Urinary bladder (tissue), 4 donors: ENCODE data around the gene ABHD12B. TPM values are rescaled to one million over a fixed set of nuclear protein-coding genes. Genes with fewer than 3 reads are reported as not detected.

Experiments
- DNase-seq: peaks from one replicate; pipeline ENCODE4 v3.0.0-alpha.2; 2015; ENCODE audit errors: extremely low spot score
- H3K27ac ChIP-seq: one replicate; pipeline ENCODE4 v1.5.1; 2013; ENCODE audit warnings: low read depth, mild to moderate bottlenecking, moderate library complexity
- H3K36me3 ChIP-seq: one replicate; pipeline ENCODE4 v1.6.1; 2013; ENCODE audit warnings: mild to moderate bottlenecking, moderate library complexity; ENCODE audit not compliant: insufficient read depth
- H3K4me1 ChIP-seq: one replicate; pipeline ENCODE4 v1.6.1; 2013; ENCODE audit warnings: mild to moderate bottlenecking, moderate library complexity; ENCODE audit not compliant: insufficient read depth
- H3K4me3 ChIP-seq: one replicate; pipeline ENCODE4 v1.5.1; 2013; ENCODE audit warnings: low read depth, low read length
- WGBS: extraction: QIAGEN DNeasy Blood & Tissue Kit; methylation state at CpG from one replicate; pipeline ENCODE4 v1.1.7; 2013; 5-methylcytosine and 5-hydroxymethylcytosine counted together
- polyA plus RNA-seq: library from polyadenylated mRNA; stranded (reverse); fragments of 200-250 nt; gene quantifications from one replicate; pipeline ENCODE4 v1.2.3, GENCODE V29; 2013
- total RNA-seq: library from RNA; depleted of rRNA; stranded (reverse); fragments of >200 nt; gene quantifications from one replicate; pipeline ENCODE4 v1.2.3, GENCODE V29; 2014
- donor health status: healthy with polysubstance abuse.
- donor health status: healthy.

Gene ABHD12B
- total and polyA plus RNA-seq, 2 donors: not detected

GRCh38 chr14:50924843-50925242 is 53.0 kb downstream of the ABHD12B start:
- Histone ChIP-seq H3K27ac (no peak overlapping the region), H3K4me3 (no peak overlapping the region), H3K4me1 (no peaks in the 10 kb centered on the region), H3K36me3 (peaks cover 4% of the 10 kb centered on the region)
- WGBS: 87% methylated on average over 4 of the region's 4 CpGs
- DNase-seq: no peak

GRCh38 chr14:50926851-50927386 is 55.1 kb downstream of the ABHD12B start:
- 81% methylated on average over 3 of the region's 3 CpGs for WGBS
- H3K4me3 ChIP-seq: no peak overlapping the region
- no peak overlapping the region for H3K27ac ChIP-seq
- no peak for DNase-seq
- H3K4me1 ChIP-seq: no peaks in the 10 kb centered on the region
- H3K36me3 ChIP-seq: peaks cover 4% of the 10 kb centered on the region

GRCh38 chr14:50928002-50928635 is 56.3 kb downstream of the ABHD12B start:
- 94% methylated on average over 6 of the region's 6 CpGs for WGBS
- no peaks in the 10 kb centered on the region for H3K4me1 ChIP-seq
- DNase-seq: no peak
- no peak overlapping the region for H3K27ac ChIP-seq
- H3K4me3 ChIP-seq: no peak overlapping the region
- H3K36me3 ChIP-seq: peaks cover 4% of the 10 kb centered on the region

- WGBS: 88% methylated on average over 2 of the region's 2 CpGs
- no peak for DNase-seq
- H3K27ac ChIP-seq: no peak overlapping the region
- H3K4me1 ChIP-seq: no peaks in the 10 kb centered on the region
- peaks cover 2% of the 10 kb centered on the region for H3K36me3 ChIP-seq
- no peak overlapping the region for H3K4me3 ChIP-seq
Observed at GRCh38 chr14:50929506-50929905, 57.7 kb downstream of the ABHD12B start.

DNA sequence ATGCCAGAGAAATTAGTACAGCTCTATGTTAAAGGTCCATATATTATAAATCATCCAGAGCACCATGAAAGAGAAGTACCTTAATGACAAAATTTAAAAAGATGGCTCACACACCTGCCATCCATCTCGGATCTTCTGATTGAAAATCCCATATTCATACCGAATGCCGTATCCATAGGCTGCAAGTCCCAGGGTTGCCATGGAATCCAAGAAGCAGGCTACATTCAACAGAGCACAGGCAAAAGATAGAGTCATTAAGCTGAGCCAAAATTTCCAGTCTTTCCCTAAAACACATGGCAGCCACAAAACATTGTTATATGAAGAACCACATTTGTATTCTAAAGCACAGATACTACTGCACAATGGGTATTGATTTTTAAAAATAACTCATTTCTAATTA is 59.7 kb downstream of the ABHD12B start:
- Histone ChIP-seq H3K4me3 (no peak overlapping the region), H3K36me3 (peaks cover 2% of the 10 kb centered on the region), H3K27ac (no peak overlapping the region), H3K4me1 (no peaks in the 10 kb centered on the region)
- WGBS: 95% methylated on average over 3 of the region's 3 CpGs
- no peak for DNase-seq

DNA sequence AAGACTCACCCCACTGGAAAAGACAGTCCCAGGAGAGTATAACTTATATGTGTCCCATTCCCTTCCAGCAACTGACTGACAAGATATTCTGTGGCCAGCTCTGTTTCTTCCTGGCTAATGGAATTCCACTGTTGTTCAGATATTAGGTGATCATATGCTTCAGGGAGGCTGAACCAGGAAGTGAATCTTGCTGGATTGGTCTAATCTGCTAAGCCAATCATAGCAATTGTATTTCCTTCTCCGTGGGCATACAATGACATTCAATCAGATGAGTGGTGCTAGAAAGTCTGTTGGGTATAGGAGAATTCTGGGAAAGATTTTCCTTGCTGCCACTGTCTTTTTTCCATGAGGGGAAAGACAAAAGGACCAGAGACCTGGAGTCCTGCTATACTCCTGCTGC is 60.3 kb downstream of the ABHD12B start:
- no peak overlapping the region for H3K27ac ChIP-seq
- no peak for DNase-seq
- H3K4me3 ChIP-seq: no peak overlapping the region
- 60% methylated on average over 1 of the region's 1 CpG for WGBS
- no peaks in the 10 kb centered on the region for H3K4me1 ChIP-seq
- H3K36me3 ChIP-seq: peaks cover 2% of the 10 kb centered on the region

- H3K4me3 ChIP-seq: no peak overlapping the region
- H3K36me3 ChIP-seq: peaks cover 2% of the 10 kb centered on the region
- no peak for DNase-seq
- 82% methylated on average over 4 of the region's 4 CpGs for WGBS
- H3K27ac ChIP-seq: no peak overlapping the region
- H3K4me1 ChIP-seq: no peaks in the 10 kb centered on the region
Observed at GRCh38 chr14:50932592-50933495, 61.0 kb downstream of the ABHD12B start.

DNA sequence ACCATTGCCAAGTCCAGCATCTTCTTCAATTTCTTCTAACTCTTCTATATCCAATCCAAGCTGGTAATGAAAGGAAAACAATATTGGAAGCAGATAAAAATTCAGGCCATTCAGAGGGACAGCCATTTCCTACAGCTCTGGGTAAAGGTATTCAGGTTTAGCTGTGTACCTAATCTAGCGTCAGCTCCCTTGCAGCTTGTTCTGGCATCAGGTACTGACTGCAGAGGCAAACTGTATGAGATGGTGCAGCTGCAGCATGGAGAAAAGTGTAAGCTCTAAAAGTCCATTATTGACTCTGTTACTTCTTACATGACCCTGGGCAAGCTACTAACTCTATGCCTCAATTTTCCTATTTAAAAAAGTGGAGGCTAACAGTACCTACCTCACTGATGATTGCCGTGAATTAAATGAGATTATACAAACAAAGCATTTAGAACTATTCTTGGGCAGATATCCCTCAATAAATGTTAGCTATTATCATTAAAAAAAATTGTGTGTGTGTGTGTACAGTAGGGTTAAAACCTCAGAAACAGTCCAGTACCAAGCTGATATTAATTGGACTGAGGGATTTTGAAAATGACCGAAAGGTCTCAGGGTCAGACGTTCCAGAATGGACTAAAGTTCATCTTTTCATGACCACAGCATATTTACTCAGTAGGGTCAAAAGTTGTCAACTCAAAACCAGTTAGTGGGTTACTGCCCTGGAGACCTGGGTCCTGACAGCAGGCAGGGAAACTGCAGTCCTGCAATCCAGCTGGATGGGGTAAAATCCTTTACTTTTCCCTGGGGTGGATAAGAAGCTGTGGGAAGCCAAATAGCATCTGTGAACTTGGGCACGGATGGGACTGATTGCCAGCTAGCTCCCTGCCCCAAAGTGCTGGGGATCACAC is 63.5 kb downstream of the ABHD12B start:
- 84% methylated on average over 5 of the region's 5 CpGs for WGBS
- H3K27ac ChIP-seq: no peak overlapping the region
- H3K4me3 ChIP-seq: no peak overlapping the region
- DNase-seq: no peak
- no peaks in the 10 kb centered on the region for H3K36me3 ChIP-seq
- H3K4me1 ChIP-seq: no peaks in the 10 kb centered on the region

DNA sequence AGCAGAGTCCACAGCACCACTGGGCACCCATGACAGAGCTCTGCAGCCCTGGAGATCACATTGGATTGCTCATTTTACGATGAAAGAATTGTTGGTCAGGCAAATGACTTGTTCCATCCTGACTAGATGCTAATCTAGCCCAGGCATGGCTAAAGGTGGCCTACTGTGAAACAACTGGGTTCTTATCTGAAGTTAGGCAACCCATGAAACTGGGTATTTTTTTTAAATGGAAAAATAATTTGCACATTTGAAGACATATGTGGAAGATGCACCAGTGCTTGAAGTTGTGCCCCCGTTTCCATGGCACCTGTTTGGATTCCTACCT is 64.1 kb downstream of the ABHD12B start:
- DNase-seq: no peak
- Histone ChIP-seq H3K4me3 (no peak overlapping the region), H3K36me3 (no peaks in the 10 kb centered on the region), H3K27ac (no peak overlapping the region), H3K4me1 (no peaks in the 10 kb centered on the region)
- WGBS: 79% methylated on average over 2 of the region's 2 CpGs

DNA sequence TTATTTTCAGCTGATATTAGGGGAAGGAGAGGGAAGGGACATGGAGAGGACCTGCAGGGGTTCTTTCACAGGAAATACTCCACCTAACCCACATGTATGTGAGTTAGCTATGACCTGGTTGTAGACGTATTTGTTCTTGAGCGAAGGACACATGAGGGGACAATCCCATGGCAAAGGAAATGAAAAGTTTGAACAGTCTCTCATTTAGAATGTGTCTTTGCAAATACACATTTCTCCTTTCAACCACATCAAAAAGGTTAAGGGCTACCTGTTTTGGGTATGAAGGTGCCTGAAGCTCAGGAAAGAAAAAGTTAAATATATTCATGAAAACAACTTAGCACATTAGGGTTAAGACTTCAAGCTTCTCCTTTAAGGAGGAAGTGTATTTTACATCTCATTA is 65.0 kb downstream of the ABHD12B start:
- H3K27ac ChIP-seq: no peak overlapping the region
- DNase-seq: no peak
- H3K4me3 ChIP-seq: no peak overlapping the region
- WGBS: 72% methylated on average over 2 of the region's 2 CpGs
- H3K4me1 ChIP-seq: no peaks in the 10 kb centered on the region
- no peaks in the 10 kb centered on the region for H3K36me3 ChIP-seq

GRCh38 chr14:50937325-50937724 is 65.5 kb downstream of the ABHD12B start:
- WGBS: 64% methylated on average over 2 of the region's 2 CpGs
- H3K4me3 ChIP-seq: no peak overlapping the region
- DNase-seq: no peak
- no peaks in the 10 kb centered on the region for H3K4me1 ChIP-seq
- no peaks in the 10 kb centered on the region for H3K36me3 ChIP-seq
- no peak overlapping the region for H3K27ac ChIP-seq

- Histone ChIP-seq H3K36me3 (no peaks in the 10 kb centered on the region), H3K27ac (no peak overlapping the region), H3K4me3 (no peak overlapping the region), H3K4me1 (no peaks in the 10 kb centered on the region)
- WGBS: 75% methylated on average over 4 of the region's 4 CpGs
- no peak for DNase-seq
Observed at GRCh38 chr14:50937800-50938199, 65.9 kb downstream of the ABHD12B start.

DNA sequence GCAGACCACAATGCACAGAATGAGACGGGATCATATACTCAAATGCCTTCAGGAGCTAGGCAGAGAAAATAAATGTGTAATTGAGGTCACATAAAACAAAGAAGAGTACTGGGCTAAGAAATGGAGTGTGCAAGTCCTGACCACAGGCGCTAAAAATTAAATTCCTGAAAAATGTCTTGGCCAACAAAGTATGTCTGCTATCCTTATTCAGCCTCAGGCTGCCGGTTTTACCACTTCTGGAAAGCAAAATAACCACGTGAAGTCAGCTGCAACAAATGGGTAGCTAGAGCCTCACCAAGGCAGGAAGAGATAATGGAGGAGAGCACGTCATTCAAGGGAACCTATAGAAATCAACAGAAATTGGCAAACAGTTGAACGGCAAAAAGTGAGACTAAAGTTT is 69.3 kb downstream of the ABHD12B start:
- Histone ChIP-seq H3K4me3 (no peak overlapping the region), H3K4me1 (no peaks in the 10 kb centered on the region), H3K27ac (no peak overlapping the region), H3K36me3 (no peaks in the 10 kb centered on the region)
- WGBS: 90% methylated on average over 6 of the region's 6 CpGs
- DNase-seq: no peak
